ENCODE measurements around the gene MELK. TPM values are rescaled to one million over a fixed set of nuclear protein-coding genes. Genes with fewer than 3 reads are reported as not detected.

Gene MELK
- total and polyA plus RNA-seq, 2 of the 13 experiments (the other 11 are each of a cell fraction or from before 2014, with no cell fraction given), result 16.7 to 50.4 TPM

GRCh38 chr9:36566813-36567221 lies 5.9 kb upstream of the MELK start (continued):
- no peak for TF ChIP-seq ZNF574 (CRISPR knock-in tag; IDR thresholded peaks at IDR 0.05)
- TF ChIP-seq ZNF274 (CRISPR knock-in tag; IDR thresholded peaks at IDR 0.05), result 0 out of 2 replicates have a peak, but pooled peaks have one; percentile 53
- TF ChIP-seq ZNF10 (CRISPR knock-in tag; IDR thresholded peaks at IDR 0.05; ENCODE audit: borderline replicate concordance, low read depth), result no peak
- no peak for TF ChIP-seq ZNF318 (CRISPR knock-in tag; IDR thresholded peaks at IDR 0.05)
- no peak for TF ChIP-seq ZNF879 (CRISPR knock-in tag; IDR thresholded peaks at IDR 0.05)
- no peak for TF ChIP-seq ZNF232 (CRISPR knock-in tag; IDR thresholded peaks at IDR 0.05; ENCODE audit: borderline replicate concordance)
- no peak for TF ChIP-seq SP2 (CRISPR knock-in tag; IDR thresholded peaks at IDR 0.05)
- no peak for TF ChIP-seq SRSF9 (IDR thresholded peaks at IDR 0.05; ENCODE audit: borderline replicate concordance, insufficient read depth, low read depth, low read length, poor library complexity, severe bottlenecking)
- peak; percentile 69; the same call in 1 of the 2 replicates for TF ChIP-seq HIC2 (CRISPR knock-in tag; IDR thresholded peaks at IDR 0.05; ENCODE audit: low read depth)
- no peak for TF ChIP-seq TARDBP (CRISPR knock-in tag; IDR thresholded peaks at IDR 0.05)
- TF ChIP-seq ATM (IDR thresholded peaks at IDR 0.05; ENCODE audit: borderline replicate concordance), result no peak
- no peak for TF ChIP-seq JUN (CRISPR knock-in tag; IDR thresholded peaks at IDR 0.05)
- no peak for TF ChIP-seq POLR2AphosphoS2 (IDR thresholded peaks at IDR 0.05; ENCODE audit: low read depth, low read length)
- TF ChIP-seq ZNF691 (CRISPR knock-in tag; IDR thresholded peaks at IDR 0.05; ENCODE audit: borderline replicate concordance, low read depth), result no peak
- no peak for TF ChIP-seq PCBP2 (optimal IDR thresholded peaks at IDR 0.05; ENCODE audit: low read depth, low read length, poor library complexity, severe bottlenecking)
